ENCODE measurements around the gene GLRX3.

- TF ChIP-seq TCF7L2 (IDR thresholded peaks at IDR 0.05; ENCODE audit: borderline replicate concordance, low read depth, low read length): no peak
- TF ChIP-seq GLIS2 (tag by site-specific recombination; IDR thresholded peaks at IDR 0.05): no peak
- no peak for TF ChIP-seq ZSCAN4 (tag by site-specific recombination; IDR thresholded peaks at IDR 0.05)
- no peak for TF ChIP-seq ZNF274 (IDR thresholded peaks at IDR 0.05; ENCODE audit: low read length)
- TF ChIP-seq ZNF274 (tag by site-specific recombination; IDR thresholded peaks at IDR 0.05; ENCODE audit: borderline replicate concordance): no peak
- no peak for TF ChIP-seq ZNF292 (tag by site-specific recombination; IDR thresholded peaks at IDR 0.05; ENCODE audit: borderline replicate concordance, low read depth)
- TF ChIP-seq ZSCAN18 (tag by site-specific recombination; IDR thresholded peaks at IDR 0.05): no peak
- no peak for TF ChIP-seq CTCF (tag by site-specific recombination; IDR thresholded peaks at IDR 0.05)
- TF ChIP-seq ZNF529 (tag by site-specific recombination; IDR thresholded peaks at IDR 0.05; ENCODE audit: insufficient replicate concordance): no peak
- TF ChIP-seq ZNF138 (tag by site-specific recombination; IDR thresholded peaks at IDR 0.05; ENCODE audit: borderline replicate concordance): no peak
- TF ChIP-seq GFI1B (tag by site-specific recombination; IDR thresholded peaks at IDR 0.05): no peak
- no peak for TF ChIP-seq ZBTB26 (tag by site-specific recombination; optimal IDR thresholded peaks at IDR 0.05)
- no peak for TF ChIP-seq ZNF24 (tag by site-specific recombination; IDR thresholded peaks at IDR 0.05)
- no peak for TF ChIP-seq ZNF398 (tag by site-specific recombination; IDR thresholded peaks at IDR 0.05)
- TF ChIP-seq ZNF704 (tag by site-specific recombination; IDR thresholded peaks at IDR 0.05): no peak
Observed at GRCh38 chr10:130185591-130185990, 49.4 kb downstream of the GLRX3 start.
